ENCODE measurements around the gene EWSR1. TPM values are rescaled to one million over a fixed set of nuclear protein-coding genes. Genes with fewer than 3 reads are reported as not detected.

Gene EWSR1
- total RNA-seq, 4 donors from 2014 or later = 128 to 169 (median 149) TPM

- no peak for DNase-seq (ENCODE audit: low spot score in 2 of 2)
- H3K4me3 ChIP-seq (ENCODE audit: low read depth, poor library complexity, severe bottlenecking) = no peak overlapping the region
- no peak for TF ChIP-seq POLR2A (IDR thresholded peaks at IDR 0.05)
- TF ChIP-seq, protein P1, sequence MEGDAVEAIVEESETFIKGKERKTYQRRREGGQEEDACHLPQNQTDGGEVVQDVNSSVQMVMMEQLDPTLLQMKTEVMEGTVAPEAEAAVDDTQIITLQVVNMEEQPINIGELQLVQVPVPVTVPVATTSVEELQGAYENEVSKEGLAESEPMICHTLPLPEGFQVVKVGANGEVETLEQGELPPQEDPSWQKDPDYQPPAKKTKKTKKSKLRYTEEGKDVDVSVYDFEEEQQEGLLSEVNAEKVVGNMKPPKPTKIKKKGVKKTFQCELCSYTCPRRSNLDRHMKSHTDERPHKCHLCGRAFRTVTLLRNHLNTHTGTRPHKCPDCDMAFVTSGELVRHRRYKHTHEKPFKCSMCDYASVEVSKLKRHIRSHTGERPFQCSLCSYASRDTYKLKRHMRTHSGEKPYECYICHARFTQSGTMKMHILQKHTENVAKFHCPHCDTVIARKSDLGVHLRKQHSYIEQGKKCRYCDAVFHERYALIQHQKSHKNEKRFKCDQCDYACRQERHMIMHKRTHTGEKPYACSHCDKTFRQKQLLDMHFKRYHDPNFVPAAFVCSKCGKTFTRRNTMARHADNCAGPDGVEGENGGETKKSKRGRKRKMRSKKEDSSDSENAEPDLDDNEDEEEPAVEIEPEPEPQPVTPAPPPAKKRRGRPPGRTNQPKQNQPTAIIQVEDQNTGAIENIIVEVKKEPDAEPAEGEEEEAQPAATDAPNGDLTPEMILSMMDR (IDR thresholded peaks at IDR 0.05) = no peak
- intact Hi-C loops (cut with DNase I; ENCODE audit: low total_unique reads) = no loop called here
- WGBS, 2 donors = 94 to 96% methylated on average over 11 to 14 of the region's 15 CpGs
These were observed 59.2 kb downstream of the EWSR1 start for GRCh38 chr22:29327089-29327764.

DNA sequence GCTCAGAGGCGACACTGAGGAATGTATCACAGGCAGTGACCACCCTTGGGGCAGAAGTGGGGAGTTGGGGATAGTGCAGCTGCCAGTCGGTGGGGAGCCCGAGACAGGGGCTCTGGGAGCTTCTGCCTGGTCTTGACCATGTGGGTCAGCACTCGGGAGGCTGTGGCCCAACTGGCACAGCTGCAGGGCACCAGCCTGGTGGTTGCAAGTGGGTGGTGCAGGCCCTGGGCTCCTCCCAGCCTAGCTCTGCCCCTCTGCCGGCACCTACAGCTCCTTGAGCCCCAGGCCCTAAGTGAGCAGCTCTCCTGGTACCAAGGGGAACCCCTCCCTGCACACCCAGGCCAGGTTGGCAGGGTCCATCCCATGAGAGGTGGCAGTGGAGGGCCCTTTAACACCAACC, 60.0 kb downstream of the EWSR1 start:
- H3K4me3 ChIP-seq (ENCODE audit: low read depth, poor library complexity, severe bottlenecking) = no peak overlapping the region
- TF ChIP-seq, protein P1 (IDR thresholded peaks at IDR 0.05) = no peak
- TF ChIP-seq POLR2A (IDR thresholded peaks at IDR 0.05) = no peak
- WGBS, 2 donors = 89 to 90% methylated on average over 3 to 4 of the region's 5 CpGs
- intact Hi-C loops (cut with DNase I; ENCODE audit: low total_unique reads) = no loop called here
- no peak for DNase-seq (ENCODE audit: low spot score in 2 of 2)

DNA sequence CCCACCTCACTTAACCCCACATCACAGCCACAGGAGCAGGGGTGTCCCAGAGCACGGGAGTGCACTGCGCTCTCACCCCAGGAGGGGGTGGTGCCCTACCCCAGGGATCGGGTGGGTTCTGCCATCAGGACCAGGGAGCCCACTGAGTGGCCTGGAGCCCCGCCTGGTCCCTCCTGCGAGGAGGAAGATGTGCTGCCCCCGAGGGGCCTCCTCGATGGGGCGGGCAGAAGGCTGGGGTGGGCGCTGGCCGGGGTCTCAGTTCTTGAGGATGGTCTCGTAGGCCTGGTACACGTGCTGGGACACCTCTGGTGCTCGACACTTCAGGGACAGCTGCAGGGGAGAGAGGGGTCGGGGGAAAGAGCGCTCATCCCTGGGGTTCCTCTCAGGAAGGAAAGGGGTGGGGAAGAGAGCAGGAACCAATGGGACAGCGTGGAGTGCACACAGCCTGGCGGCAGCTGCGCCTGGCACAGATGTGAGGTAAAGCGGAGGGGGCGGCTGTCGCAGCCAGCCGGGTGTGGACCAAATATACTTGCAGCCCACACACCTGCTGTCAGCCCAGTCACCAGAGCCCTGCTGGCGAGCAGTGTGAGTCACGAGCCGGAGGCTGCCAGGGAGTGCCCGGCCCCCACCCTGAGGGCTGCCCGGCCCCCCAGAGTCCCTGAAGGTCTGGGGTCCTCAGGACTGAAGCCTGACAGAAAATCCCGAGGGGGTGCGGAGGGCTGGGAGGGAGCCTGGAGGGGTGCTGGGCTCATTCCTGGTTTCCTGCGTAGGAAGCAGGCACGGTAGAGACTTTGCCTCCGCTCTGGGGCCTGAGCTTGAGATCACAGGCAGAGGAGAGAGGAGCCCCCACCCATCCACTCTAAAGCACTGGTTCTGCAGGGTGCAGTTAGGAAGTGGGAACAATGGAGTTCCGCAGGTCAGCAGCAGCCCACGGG, 60.8 kb downstream of the EWSR1 start:
- WGBS, 2 donors = 84 to 86% methylated on average over 29 to 33 of the region's 34 CpGs
- no peak overlapping the region for H3K4me3 ChIP-seq (ENCODE audit: low read depth, poor library complexity, severe bottlenecking)
- intact Hi-C loops (cut with DNase I; ENCODE audit: low total_unique reads) = no loop called here
- TF ChIP-seq POLR2A (IDR thresholded peaks at IDR 0.05) = no peak
- TF ChIP-seq, protein P1 (IDR thresholded peaks at IDR 0.05) = no peak
- no peak for DNase-seq (ENCODE audit: low spot score in 2 of 2)

DNA sequence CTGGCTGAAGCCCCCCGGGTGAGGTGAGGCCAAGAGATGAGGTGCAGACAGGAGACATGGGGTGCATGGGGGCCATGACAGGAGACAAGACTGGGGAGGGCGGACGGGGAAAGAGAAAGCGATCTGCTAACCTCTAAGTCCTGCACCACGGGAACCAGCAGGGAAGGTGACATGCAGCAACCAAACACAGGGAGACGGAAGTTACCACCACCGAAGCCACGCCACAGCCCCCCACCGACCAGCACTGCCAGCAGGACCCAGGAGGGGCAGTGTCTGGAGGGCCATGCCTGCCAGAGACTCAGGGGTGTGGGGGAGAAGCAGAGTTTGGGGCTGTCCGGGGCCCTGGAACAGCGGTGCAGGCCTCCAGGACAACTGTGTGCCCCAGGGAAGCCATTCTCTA, 61.5 kb downstream of the EWSR1 start:
- 93 to 95% methylated on average over 9 to 11 of the region's 11 CpGs for WGBS, 2 donors
- H3K4me3 ChIP-seq (ENCODE audit: low read depth, poor library complexity, severe bottlenecking) = no peak overlapping the region
- intact Hi-C loops (cut with DNase I; ENCODE audit: low total_unique reads) = no loop called here
- TF ChIP-seq, protein P1 (IDR thresholded peaks at IDR 0.05) = no peak
- TF ChIP-seq POLR2A (IDR thresholded peaks at IDR 0.05) = no peak
- DNase-seq (ENCODE audit: low spot score in 2 of 2) = no peak

DNA sequence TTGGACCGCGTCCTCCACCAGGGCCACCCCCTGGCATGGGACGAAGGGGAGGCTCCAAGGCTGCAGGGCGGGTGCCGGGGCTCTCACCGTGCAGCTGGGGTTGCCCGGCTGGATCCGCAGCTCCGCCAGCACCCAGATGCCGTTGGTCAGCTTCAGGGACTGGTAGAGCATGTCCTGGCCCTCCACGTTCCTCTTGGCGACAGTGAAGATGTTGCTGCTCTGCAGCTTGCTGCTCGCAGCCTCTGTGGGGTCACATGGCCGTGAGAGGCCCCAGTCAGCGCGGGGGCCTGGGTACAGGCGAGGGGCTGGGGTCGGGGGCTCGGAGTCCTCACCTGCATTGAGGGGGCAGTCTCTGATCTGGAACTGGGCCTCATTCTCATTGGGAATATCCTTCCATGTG, 62.2 kb downstream of the EWSR1 start:
- no peak for DNase-seq (ENCODE audit: low spot score in 2 of 2)
- WGBS, 2 donors = 88 to 100% methylated on average over 6 to 19 of the region's 19 CpGs
- intact Hi-C loops (cut with DNase I; ENCODE audit: low total_unique reads) = no loop called here
- TF ChIP-seq POLR2A (IDR thresholded peaks at IDR 0.05) = no peak
- TF ChIP-seq, protein P1 (IDR thresholded peaks at IDR 0.05) = no peak
- H3K4me3 ChIP-seq (ENCODE audit: low read depth, poor library complexity, severe bottlenecking) = no peak overlapping the region
